ENCODE results near the gene TMEM200A. TPM values are rescaled to one million over a fixed set of nuclear protein-coding genes. Genes with fewer than 3 reads are reported as not detected.

The TMEM200A gene
- total RNA-seq, 2 donors from 2014 or later: 1.2 to 4.8 TPM

Other genes starting within 250 kb of the TMEM200A start
- 10 to 100 TPM; 14.6 to 39.3 TPM for gene SAMD3, start 143.1 kb upstream of the TMEM200A start, total RNA-seq